ENCODE data around the gene EIF5.

The EIF5 gene

GRCh38 chr14:103370087-103370486 is 36.0 kb downstream of the EIF5 start:
- DNase-seq (ENCODE audit: low spot score) = no peak

GRCh38 chr14:103372017-103372416 is 38.0 kb downstream of the EIF5 start:
- no peak for DNase-seq (ENCODE audit: low spot score)

- DNase-seq (ENCODE audit: low spot score) = no peak
Measured at GRCh38 chr14:103372552-103373304, 38.7 kb downstream of the EIF5 start.

GRCh38 chr14:103374121-103374520 is 40.1 kb downstream of the EIF5 start:
- DNase-seq (ENCODE audit: low spot score) = no peak

GRCh38 chr14:103377522-103378037 is 43.5 kb downstream of the EIF5 start:
- no peak for DNase-seq (ENCODE audit: low spot score)

GRCh38 chr14:103378038-103378854 is 44.2 kb downstream of the EIF5 start:
- DNase-seq (ENCODE audit: low spot score) = no peak

- no peak for DNase-seq (ENCODE audit: low spot score)
Measured at GRCh38 chr14:103380719-103381377, 46.8 kb downstream of the EIF5 start.

- DNase-seq (ENCODE audit: low spot score) = no peak
Measured at GRCh38 chr14:103382376-103382775, 48.3 kb downstream of the EIF5 start.

GRCh38 chr14:103384450-103385151 is 50.6 kb downstream of the EIF5 start:
- no peak for DNase-seq (ENCODE audit: low spot score)

- DNase-seq (ENCODE audit: low spot score) = peak; percentile 99
Measured at GRCh38 chr14:103385152-103385928, 51.3 kb downstream of the EIF5 start, which contains the start of gene MARK3. TSS of gene MARK3 (plus strand) at chr14:103385415. CDS start at chr14:103386030, 615 bp downstream.

GRCh38 chr14:103385929-103386712 is 52.1 kb downstream of the EIF5 start:
- DNase-seq (ENCODE audit: low spot score) = no peak

- DNase-seq (ENCODE audit: low spot score) = no peak
Measured at GRCh38 chr14:103386713-103387329, 52.8 kb downstream of the EIF5 start.

GRCh38 chr14:103388664-103389063 is 54.6 kb downstream of the EIF5 start:
- DNase-seq (ENCODE audit: low spot score) = no peak

- DNase-seq (ENCODE audit: low spot score) = no peak
Measured at GRCh38 chr14:103390605-103391004, 56.6 kb downstream of the EIF5 start.

- peak; percentile 53 for DNase-seq (ENCODE audit: low spot score)
Measured at GRCh38 chr14:103391048-103391447, 57.0 kb downstream of the EIF5 start.

GRCh38 chr14:103392106-103392505 is 58.1 kb downstream of the EIF5 start:
- no peak for DNase-seq (ENCODE audit: low spot score)

- no peak for DNase-seq (ENCODE audit: low spot score)
Measured at GRCh38 chr14:103392572-103392971, 58.5 kb downstream of the EIF5 start.

GRCh38 chr14:103393070-103393469 is 59.0 kb downstream of the EIF5 start:
- no peak for DNase-seq (ENCODE audit: low spot score)

Measured in D341Med (cell line).